GM12891 (cell line): Measurements from ENCODE around the gene CHRNB1.

Experiments used
- POLR2A ChIP-seq: IDR thresholded peaks from 2 replicates; pipeline ENCODE4 v1.6.1; 2011; ENCODE audit warnings: low read depth, low read length, control low read depth
- POLR2AphosphoS5 ChIP-seq: IDR thresholded peaks from 2 replicates; pipeline ENCODE4 v1.6.1; 2011; ENCODE audit warnings: low read depth, low read length, control low read depth
- SPI1 ChIP-seq: IDR thresholded peaks from 2 replicates; pipeline ENCODE4 v1.6.1; 2011; ENCODE audit warnings: low read depth, low read length, control low read depth
- TAF1 ChIP-seq: IDR thresholded peaks from 2 replicates; pipeline ENCODE4 v1.6.1; 2011; ENCODE audit warnings: low read depth, low read length, control low read depth

- peak; percentile 77 for TF ChIP-seq POLR2A
- peak; percentile 73; the same call in 1 of the 2 replicates for TF ChIP-seq TAF1
- TF ChIP-seq SPI1, result no peak
- TF ChIP-seq POLR2AphosphoS5, result peak; percentile 85
Measured at GRCh38 chr17:7403977-7404736, 40.7 kb upstream of the CHRNB1 start, which contains the start of gene TMEM256.
